Body of pancreas (tissue), 4 donors: Measurements from ENCODE around the gene PRKACA.
A peak's percentile ranks its signal among the peaks of the same experiment; 100 is the strongest.

Experiments used
- CTCF ChIP-seq, 7 experiments: fragments of 450-650 bp in 4 of 7; fragments of 200-600 bp in 3 of 7; sonication (generic) in 3 of 7; IDR thresholded peaks; one replicate each; pipeline ENCODE4 v1.5.1; 2016 to 2019; ENCODE audit warnings: antibody characterized with exemption in 7 of 7
- POLR2A ChIP-seq, 3 donors: fragments of 450-650 bp; IDR thresholded peaks; one replicate each; pipeline ENCODE4 v1.6.1; 2016; ENCODE audit warnings: antibody characterized with exemption in 3 of 3, mild to moderate bottlenecking in 2 of 3

- TF ChIP-seq CTCF (IDR thresholded peaks at IDR 0.05) (peak; percentile 33 to 65 (median 58)), POLR2A (IDR thresholded peaks at IDR 0.05) (no peak)
Measured at GRCh38 chr19:14048443-14049153, 69.0 kb downstream of the PRKACA start.
